ENCODE data around the gene HTR3A.
"Not testable (repeated sequence)": the region's sequence is repeated elsewhere in the genome, so short reads cannot be mapped to it uniquely, and the experiment has no call there.

The HTR3A gene

GRCh38 chr11:113974741-113975470 is at the start of gene HTR3A:
Gene HTR3A (plus strand): TSS chr11:113975108. CDS start chr11:113975326, 218 bp downstream.
- peak; percentile 2 for TF ChIP-seq CTCF (IDR thresholded peaks at IDR 0.05; ENCODE audit: low read length, missing control alignments)

GRCh38 chr11:113926273-113927197 is 48.4 kb upstream of the HTR3A start:
- TF ChIP-seq CTCF (IDR thresholded peaks at IDR 0.05; ENCODE audit: low read length, missing control alignments): no peak
- peak; percentile 4 for DNase-seq (ENCODE audit: low read depth)
- no peak overlapping the region for H3K4me3 ChIP-seq (replicated peaks; ENCODE audit: low read depth, low read length)

More at GRCh38 chr11:113974741-113975470, at the start of gene HTR3A:
- peak; percentile 45 for DNase-seq (ENCODE audit: low read depth)
- no peak within 1 kb of the TSS for H3K4me3 ChIP-seq (replicated peaks; ENCODE audit: low read depth, low read length)

DNA sequence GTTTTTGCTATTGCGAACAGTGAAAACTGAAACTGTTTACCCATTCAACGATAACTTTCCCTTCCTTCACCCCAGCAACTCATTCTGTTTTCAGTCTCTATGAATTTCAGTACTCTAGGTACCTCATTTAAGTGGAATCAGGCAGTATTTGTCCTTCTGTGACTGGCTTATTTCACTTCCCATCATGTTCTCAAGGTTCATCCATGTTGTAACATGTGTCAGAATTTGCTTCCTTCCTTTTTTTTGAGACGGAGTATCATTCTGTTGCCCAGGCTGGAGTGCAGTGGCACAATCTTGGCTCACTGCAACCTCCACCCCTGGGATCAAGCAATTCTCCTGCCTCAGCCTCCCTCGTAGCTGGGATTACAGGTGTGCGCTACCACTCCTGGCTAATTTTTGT is 46.6 kb upstream of the HTR3A start:
- no peak for DNase-seq (ENCODE audit: low read depth)
- TF ChIP-seq CTCF (IDR thresholded peaks at IDR 0.05; ENCODE audit: low read length, missing control alignments): no peak
- no peak overlapping the region for H3K4me3 ChIP-seq (replicated peaks; ENCODE audit: low read depth, low read length)

GRCh38 chr11:113932788-113933187 is 42.1 kb upstream of the HTR3A start:
- DNase-seq (ENCODE audit: low read depth): no peak
- no peak for TF ChIP-seq CTCF (IDR thresholded peaks at IDR 0.05; ENCODE audit: low read length, missing control alignments)
- H3K4me3 ChIP-seq (replicated peaks; ENCODE audit: low read depth, low read length): no peak overlapping the region

DNA sequence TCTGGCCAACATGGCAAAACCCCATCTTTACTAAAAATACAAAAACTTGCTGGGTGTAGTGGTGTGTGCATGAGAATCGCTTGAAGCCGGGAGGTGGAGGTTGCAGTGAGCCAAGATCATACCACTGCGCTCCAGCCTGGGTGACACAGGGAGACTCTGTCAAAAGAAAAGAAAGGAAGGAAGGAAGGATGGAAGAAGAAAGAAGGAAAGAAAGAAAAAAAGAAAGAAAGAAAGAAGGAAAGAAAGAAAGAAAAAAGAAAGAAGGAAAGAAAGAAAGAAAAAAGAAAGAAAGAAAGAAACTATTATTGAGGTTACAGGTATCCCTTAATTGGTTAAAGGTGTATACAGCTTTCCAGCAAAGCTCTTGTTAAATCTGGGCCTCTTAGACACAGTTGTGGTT is 40.7 kb upstream of the HTR3A start:
- H3K4me3 ChIP-seq (replicated peaks; ENCODE audit: low read depth, low read length); DNase-seq (ENCODE audit: low read depth): not testable (repeated sequence)

DNA sequence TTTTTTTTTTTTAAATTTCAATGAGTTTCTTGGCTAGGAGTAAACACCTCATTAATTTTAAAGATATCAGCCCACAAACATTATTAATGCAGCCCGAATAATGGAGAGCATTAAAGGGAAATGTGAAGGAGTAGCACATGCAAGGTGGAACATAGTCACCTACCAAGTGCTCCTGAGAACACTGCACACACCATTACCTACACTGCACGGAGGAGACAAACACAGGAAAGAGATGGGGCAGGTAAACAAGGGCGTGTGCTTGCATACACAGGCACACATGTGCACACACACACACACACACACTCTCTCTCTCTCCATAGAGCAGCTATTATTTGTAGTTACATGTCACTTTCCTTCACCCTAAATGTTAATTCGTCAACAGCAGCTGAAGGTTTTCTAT is 40.1 kb upstream of the HTR3A start:
- no peak overlapping the region for H3K4me3 ChIP-seq (replicated peaks; ENCODE audit: low read depth, low read length)
- no peak for DNase-seq (ENCODE audit: low read depth)
- TF ChIP-seq CTCF (IDR thresholded peaks at IDR 0.05; ENCODE audit: low read length, missing control alignments): no peak

GRCh38 chr11:113935858-113936257 is 39.0 kb upstream of the HTR3A start:
- no peak overlapping the region for H3K4me3 ChIP-seq (replicated peaks; ENCODE audit: low read depth, low read length)
- DNase-seq (ENCODE audit: low read depth): no peak
- TF ChIP-seq CTCF (IDR thresholded peaks at IDR 0.05; ENCODE audit: low read length, missing control alignments): no peak

Measured in fibroblast of pulmonary artery (primary cell).